SJCRH30 (cell line): ENCODE results near the gene OR52B4. TPM values are rescaled to one million over a fixed set of nuclear protein-coding genes. Genes with fewer than 3 reads are reported as not detected.
"Not testable (repeated sequence)": the region's sequence is repeated elsewhere in the genome, so short reads cannot be mapped to it uniquely, and the experiment has no call there.

Experiments used
- DNase-seq, 2 experiments: peaks; one replicate each; pipeline ENCODE4 v3.0.0-alpha.2; 2015 to 2020
- H3K27ac ChIP-seq: fragments of 250-450 bp; sonication (Bioruptor Pico); 2 replicates; pipeline ENCODE4 v1.5.1; 2020; ENCODE audit warnings: mild to moderate bottlenecking, moderate library complexity
- H3K27me3 ChIP-seq: fragments of 250-450 bp; sonication (Bioruptor Pico); 2 replicates; pipeline ENCODE4 v1.5.1; 2020; ENCODE audit warnings: mild to moderate bottlenecking, moderate library complexity
- H3K36me3 ChIP-seq: fragments of 250-450 bp; sonication (Bioruptor Pico); 2 replicates; pipeline ENCODE4 v1.5.1; 2020; ENCODE audit warnings: mild to moderate bottlenecking, moderate library complexity
- H3K4me1 ChIP-seq: fragments of 250-450 bp; sonication (Bioruptor Pico); 2 replicates; pipeline ENCODE4 v1.5.1; 2020; ENCODE audit warnings: mild to moderate bottlenecking, moderate library complexity
- H3K4me3 ChIP-seq: fragments of 250-450 bp; sonication (Bioruptor Pico); 2 replicates; pipeline ENCODE4 v1.5.1; 2020; ENCODE audit warnings: mild to moderate bottlenecking, moderate library complexity
- H3K9me3 ChIP-seq: fragments of 250-450 bp; sonication (Bioruptor Pico); replicated peaks from 2 replicates; pipeline ENCODE4 v1.5.1; 2020; ENCODE audit warnings: mild to moderate bottlenecking, moderate library complexity
- total RNA-seq: library from RNA; depleted of rRNA; stranded (reverse); fragments of >200 nt; shearing (Covaris generic); gene quantifications from 2 replicates; pipeline ENCODE4 v1.2.3, GENCODE V29; 2014; rRNA removed

The OR52B4 gene
- not detected in 2 replicates for total RNA-seq

DNA sequence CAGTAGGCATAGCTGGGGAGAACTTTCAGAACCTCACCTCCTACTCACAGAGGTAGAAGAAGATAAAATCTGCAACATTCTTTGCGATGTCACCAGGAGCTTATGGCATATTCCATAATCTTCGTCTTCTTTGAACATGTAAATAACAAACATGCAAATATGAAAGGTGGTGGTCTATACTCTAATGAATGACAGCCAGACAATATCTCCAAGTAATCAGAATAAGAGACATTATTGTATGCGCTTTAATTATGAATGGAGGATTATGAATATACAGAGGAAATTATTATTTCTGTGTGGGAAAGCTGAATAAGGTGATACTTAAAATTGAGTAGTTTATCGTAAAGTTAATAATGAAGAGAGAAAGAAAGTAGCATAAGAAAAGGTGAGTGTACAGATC, at the start of gene OR52B4:
TSS of gene OR52B4 (minus strand) at position 101 of the 400 bp plus-strand sequence. CDS start at position 10, 91 bp downstream.
- Histone ChIP-seq H3K27me3 (no peaks in the 10 kb centered on the region), H3K4me3 (no peak within 1 kb of the TSS), H3K36me3 (no peaks in the 10 kb centered on the region), H3K9me3 (no peaks in the 10 kb centered on the region), H3K27ac (no peak within 1 kb of the TSS), H3K4me1 (no peaks in the 10 kb centered on the region)
- DNase-seq, result no peak

DNA sequence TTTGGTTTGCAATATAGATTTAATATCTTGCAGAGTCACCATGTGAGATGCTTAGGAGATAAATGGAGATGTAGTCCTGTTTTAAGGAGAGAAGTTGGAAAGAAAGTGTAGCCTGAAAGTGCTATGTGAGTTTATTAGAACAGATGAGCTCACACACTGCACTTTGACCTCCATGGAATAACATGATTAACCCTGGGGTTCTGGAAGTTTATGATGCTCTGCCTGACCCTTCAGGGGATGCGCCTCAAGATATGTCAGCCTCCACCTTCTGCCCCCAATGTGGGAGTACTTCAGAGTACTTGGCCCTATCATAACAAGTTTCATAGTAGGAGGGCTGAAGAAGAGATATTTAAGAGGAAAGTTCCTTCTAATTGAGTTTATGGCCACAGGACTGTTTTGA, 48.6 kb upstream of the OR52B4 start:
- Histone ChIP-seq H3K9me3 (no peaks in the 10 kb centered on the region), H3K4me3 (no peak overlapping the region)
- DNase-seq, result no peak

DNA sequence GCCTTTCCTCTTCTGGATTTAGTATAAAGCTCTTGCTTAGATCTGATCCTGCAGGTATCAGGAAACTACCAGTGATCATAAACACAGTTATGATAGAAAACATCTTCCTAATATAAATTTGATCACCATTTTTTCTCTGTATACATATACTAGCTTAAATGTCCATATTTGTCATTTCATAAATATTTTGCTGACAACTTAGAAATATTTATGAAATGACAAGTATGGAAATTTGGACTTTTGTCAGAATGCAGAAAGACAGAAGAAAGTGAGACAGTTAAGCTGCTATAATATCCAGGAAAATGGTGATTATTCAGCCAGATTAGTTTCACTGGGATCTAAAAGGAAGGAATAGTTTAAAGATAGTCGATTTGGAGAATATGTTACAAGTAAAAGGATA, 48.1 kb upstream of the OR52B4 start:
- no peaks in the 10 kb centered on the region; the same call in 1 of the 2 replicates for H3K27me3 ChIP-seq
- H3K4me3 ChIP-seq, result no peak overlapping the region
- H3K27ac ChIP-seq, result no peak overlapping the region
- no peaks in the 10 kb centered on the region for H3K9me3 ChIP-seq
- no peaks in the 10 kb centered on the region for H3K4me1 ChIP-seq
- H3K36me3 ChIP-seq, result no peaks in the 10 kb centered on the region
- DNase-seq, result no peak

More for the DNA sequence above, 48.6 kb upstream of the OR52B4 start:
- Histone ChIP-seq H3K27me3 (no peaks in the 10 kb centered on the region; the same call in 1 of the 2 replicates), H3K27ac (no peak overlapping the region), H3K36me3 (no peaks in the 10 kb centered on the region), H3K4me1 (no peaks in the 10 kb centered on the region)

DNA sequence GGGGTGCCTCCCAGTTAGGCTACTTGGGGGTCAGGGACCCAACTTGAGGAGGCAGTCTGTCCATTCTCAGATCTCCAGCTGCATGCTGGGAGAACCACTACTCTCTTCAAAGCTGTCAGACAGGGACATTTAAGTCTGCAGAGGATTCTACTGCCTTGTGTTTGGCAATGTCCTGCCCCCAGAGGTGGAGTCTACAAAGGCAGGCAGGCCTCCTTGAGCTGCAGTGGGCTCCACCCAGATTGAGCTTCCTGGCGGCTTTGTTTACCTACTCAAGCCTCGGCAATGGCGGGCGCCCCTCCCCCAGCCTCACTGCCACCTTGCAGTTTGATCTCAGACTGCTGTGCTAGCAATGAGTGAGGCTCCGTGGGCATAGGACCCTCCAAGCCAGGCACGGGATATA, 38.0 kb upstream of the OR52B4 start:
- H3K36me3 ChIP-seq, H3K27ac ChIP-seq, DNase-seq, H3K9me3 ChIP-seq, H3K27me3 ChIP-seq, H3K4me3 ChIP-seq, H3K4me1 ChIP-seq: not testable (repeated sequence)

DNA sequence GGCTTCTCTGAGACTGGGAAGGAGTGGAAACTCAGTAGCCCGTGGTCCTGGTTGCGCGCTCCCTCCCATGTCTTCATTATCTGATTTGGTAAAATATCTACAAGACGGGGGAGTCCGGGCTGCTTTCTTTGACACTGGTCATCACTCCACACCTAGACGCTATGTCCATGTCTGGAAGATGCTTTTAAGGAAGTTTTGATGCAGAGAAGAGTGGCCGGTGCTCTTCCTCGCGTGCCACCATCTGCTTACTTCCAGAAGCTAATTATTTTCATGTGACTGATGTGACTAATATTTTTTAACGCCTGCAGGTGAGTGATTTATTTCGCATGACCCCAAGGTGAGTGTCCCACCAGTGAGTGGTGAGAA, 25.7 kb upstream of the OR52B4 start:
- no peak overlapping the region for H3K27ac ChIP-seq
- no peak for DNase-seq

DNA sequence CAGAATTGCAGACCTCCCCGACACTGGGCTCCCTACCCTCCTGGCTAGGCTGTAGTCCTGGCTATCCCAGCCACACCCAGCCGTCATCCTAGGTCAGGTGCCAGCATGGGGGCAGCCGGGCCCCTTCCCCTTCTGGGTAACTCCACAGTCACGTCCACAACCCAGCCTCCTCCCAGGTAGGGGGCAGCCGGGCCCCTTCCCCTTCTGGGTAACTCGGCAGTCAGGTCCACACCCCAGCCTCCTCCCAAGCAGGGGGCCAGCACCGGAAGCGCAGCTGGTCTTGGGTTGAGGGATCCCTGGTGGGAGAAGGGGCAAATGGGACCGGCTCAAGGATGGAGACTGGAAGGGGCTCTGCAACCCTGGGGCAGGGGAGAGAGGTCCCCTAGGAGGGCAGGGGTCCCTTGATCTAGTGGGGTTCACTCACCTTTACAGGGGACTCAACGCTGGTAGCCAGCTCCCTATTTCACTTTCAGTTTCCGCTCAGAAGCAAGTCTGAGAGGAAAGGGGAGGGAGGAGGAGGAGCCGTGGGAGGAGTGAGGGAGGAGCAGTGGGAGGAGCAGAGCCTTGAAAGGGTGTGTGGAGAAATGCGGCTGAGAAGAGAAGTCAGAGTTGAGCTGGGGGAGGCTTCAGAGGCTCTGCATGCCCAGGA, 25.1 kb upstream of the OR52B4 start, which contains the start of gene TRIM21:
TSS of gene TRIM21 (minus strand) at position 494 of the 649 bp plus-strand sequence. CDS start 3,293 bp downstream, outside the sequence.
- peak within 1 kb of the TSS; percentile 33 for H3K27ac ChIP-seq
- peak; percentile 74 to 84 for DNase-seq

More for the DNA sequence above, 25.7 kb upstream of the OR52B4 start:
- H3K4me1 ChIP-seq, result peaks cover under 1% of the 10 kb centered on the region; the same call in 1 of the 2 replicates
- no peaks in the 10 kb centered on the region for H3K27me3 ChIP-seq
- no peaks in the 10 kb centered on the region for H3K9me3 ChIP-seq
- H3K36me3 ChIP-seq, result no peaks in the 10 kb centered on the region
- H3K4me3 ChIP-seq, result peak overlapping the region; percentile 70

DNA sequence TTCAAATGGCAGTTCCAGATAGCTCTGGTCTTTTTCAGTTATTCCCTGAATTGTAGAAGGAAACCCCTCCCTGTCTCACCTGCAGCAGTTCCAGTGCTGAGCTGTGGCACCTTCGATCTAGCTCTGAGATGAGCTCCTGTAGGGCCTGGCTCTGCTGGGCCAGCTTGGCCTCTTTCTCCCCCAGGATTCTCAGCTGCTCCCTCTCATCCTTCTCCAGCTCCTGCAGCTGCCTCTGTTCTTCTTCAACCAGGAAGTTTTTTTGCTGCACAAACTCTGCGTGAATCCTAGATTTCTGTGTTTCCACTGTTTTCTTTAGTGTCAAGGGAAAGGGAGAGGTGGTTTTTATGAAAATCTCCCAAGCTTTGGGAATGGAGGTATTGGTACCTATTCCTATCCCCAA, 20.0 kb upstream of the OR52B4 start:
- no peaks in the 10 kb centered on the region; the same call in 1 of the 2 replicates for H3K36me3 ChIP-seq
- peak; percentile 63 to 79 for DNase-seq

More for the DNA sequence above, 25.1 kb upstream of the OR52B4 start, which contains the start of gene TRIM21:
- Histone ChIP-seq H3K4me3 (peak within 1 kb of the TSS; percentile 70), H3K27me3 (no peaks in the 10 kb centered on the region), H3K9me3 (no peaks in the 10 kb centered on the region), H3K4me1 (peaks cover 6% of the 10 kb centered on the region), H3K36me3 (no peaks in the 10 kb centered on the region)

DNA sequence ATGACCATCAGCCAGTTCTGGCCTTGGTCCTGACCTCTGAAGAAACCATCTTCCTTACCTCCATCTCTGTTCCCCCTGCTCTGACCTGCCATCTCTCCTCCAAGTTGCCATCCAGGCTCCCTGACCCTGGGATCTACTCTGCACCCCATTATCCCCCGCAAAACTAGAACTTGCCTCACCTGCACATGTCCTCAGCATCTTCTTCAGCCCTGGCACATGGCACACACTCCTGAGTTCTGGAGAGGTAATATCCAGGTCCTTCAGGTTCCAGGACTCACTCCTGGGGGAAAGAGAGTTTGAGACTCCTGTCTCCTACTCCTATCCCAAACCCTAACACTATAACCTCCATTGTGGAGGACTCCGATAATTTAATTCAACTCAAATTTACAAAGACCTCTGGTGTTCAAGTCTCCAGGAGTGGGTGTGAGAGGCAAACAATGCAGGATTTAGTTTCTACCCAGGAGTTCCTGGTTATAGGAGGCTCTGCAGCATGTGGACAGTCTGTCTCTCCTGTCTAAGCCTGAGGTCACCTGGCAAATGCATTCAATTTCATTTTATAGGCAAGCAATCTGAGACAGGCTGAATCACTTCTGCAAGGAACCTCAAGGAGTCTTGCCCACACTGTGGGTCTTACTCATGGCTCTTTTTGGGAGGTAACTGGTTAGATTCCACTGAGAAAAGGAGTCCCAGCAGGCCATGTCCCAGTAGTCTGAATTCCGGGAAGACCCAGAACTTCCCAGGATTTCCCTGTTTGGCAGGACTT, 18.0 kb upstream of the OR52B4 start:
- no peak for DNase-seq
- Histone ChIP-seq H3K4me1 (peaks cover 15% of the 10 kb centered on the region), H3K4me3 (no peak overlapping the region), H3K9me3 (no peaks in the 10 kb centered on the region), H3K27ac (no peak overlapping the region), H3K27me3 (no peaks in the 10 kb centered on the region), H3K36me3 (no peaks in the 10 kb centered on the region; the same call in 1 of the 2 replicates)

More for the DNA sequence above, 20.0 kb upstream of the OR52B4 start:
- Histone ChIP-seq H3K27ac (peak overlapping the region; percentile 75), H3K27me3 (no peaks in the 10 kb centered on the region), H3K4me1 (peaks cover 15% of the 10 kb centered on the region), H3K4me3 (no peak overlapping the region), H3K9me3 (no peaks in the 10 kb centered on the region)

DNA sequence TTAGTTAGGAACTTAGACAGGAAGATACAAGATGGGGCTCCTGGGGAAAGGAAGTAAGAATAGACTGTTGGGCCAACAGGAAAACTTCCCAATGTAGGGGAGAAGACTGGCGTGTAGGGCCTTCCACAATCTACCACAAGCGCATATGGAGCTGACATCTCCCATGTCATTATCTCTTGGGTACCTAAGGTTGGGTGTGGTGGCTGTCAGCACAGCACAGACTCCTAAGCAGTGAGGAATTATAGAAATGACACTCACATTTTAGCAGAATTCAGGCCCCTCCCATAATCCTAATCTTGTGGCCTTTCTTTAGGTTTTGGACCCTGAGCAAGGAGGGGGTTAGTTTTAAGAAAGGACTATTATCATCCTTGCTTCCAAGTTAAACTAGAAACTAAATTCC, 13.7 kb upstream of the OR52B4 start:
- Histone ChIP-seq H3K27ac (no peak overlapping the region), H3K4me3 (no peak overlapping the region), H3K4me1 (no peaks in the 10 kb centered on the region), H3K9me3 (no peaks in the 10 kb centered on the region), H3K27me3 (peaks cover 3% of the 10 kb centered on the region; the same call in 1 of the 2 replicates), H3K36me3 (no peaks in the 10 kb centered on the region)
- no peak for DNase-seq

DNA sequence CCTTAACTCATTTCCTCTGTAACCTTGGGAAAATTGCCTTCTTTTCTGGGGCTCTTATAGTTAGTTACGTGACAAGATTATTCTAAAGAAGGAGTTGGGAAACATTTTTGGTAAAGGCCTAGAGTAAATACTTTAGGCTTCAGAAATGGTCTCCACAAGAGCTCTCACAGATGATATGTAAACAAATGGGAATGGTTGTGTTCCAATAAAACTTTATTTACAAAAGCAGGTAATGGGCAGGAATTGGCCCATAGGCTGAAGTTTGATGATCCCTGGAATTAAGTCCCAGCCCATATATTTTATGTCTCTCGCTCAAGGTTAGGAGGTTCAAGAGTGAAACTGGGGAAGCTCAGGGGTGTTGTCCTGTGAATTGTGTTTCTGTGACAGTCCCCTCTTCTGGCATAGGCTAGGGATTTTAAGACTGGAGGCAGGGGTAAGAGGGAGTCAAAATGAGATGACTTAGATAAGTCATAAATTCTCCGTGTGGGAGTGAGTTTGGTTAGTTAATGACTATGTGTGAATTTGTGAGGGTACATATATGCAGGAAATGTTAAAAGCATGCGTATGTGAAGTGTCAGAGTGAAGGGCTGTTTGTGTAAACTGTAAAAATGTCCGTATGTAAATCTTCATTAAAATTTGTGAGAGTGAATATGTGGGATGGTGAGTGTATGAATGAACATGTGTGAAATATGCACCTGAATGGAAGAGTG, 7.4 kb upstream of the OR52B4 start:
- no peaks in the 10 kb centered on the region for H3K4me1 ChIP-seq
- H3K9me3 ChIP-seq, result no peaks in the 10 kb centered on the region
- H3K36me3 ChIP-seq, result no peaks in the 10 kb centered on the region
- no peak overlapping the region for H3K4me3 ChIP-seq
- no peak for DNase-seq
- no peak overlapping the region for H3K27ac ChIP-seq
- H3K27me3 ChIP-seq, result peaks cover 16% of the 10 kb centered on the region; the same call in 1 of the 2 replicates

DNA sequence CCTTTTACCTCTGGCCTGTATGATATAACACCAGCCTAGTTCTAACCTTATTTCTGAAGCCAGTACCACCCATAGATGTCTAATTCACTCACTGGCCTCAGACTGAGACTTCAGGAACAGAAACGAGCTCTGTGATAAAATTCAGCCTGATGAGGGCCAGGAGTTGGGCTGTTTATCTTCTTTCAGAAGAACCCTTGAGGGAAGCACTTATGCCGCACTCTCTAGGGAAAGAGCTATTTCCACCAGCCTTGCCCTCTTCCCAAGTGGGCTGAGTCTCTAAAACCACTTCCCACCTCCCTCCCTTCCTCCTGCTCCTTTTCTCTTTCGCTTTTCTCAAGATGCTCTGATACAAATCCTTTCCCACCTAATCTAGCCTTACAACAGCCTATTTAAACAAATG, 2.0 kb upstream of the OR52B4 start:
- H3K27ac ChIP-seq, result no peak overlapping the region
- no peaks in the 10 kb centered on the region for H3K27me3 ChIP-seq
- no peak for DNase-seq
- H3K4me3 ChIP-seq, result no peak overlapping the region
- H3K9me3 ChIP-seq, result no peaks in the 10 kb centered on the region
- H3K4me1 ChIP-seq, result no peaks in the 10 kb centered on the region
- H3K36me3 ChIP-seq, result no peaks in the 10 kb centered on the region

DNA sequence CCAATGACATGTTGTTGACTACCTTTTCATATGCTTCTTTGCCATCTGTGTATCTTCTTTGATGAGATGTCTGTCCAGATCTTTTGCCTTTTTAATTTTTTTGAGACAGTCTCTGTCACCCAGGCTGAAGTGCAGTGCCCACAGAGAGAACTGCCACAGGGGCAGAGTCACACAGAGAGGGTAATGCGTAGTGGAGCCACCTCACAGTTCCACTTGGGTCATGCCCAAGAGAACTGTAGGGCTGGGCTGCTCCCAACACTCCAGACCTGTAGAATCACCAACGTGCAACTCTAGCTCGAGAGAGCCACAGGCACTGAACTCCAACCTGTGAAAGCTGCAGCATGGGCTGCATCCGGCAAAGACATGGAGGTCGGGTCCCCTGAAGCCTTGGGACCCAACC, 20.0 kb downstream of the OR52B4 start:
- H3K27me3 ChIP-seq, H3K36me3 ChIP-seq, H3K9me3 ChIP-seq, H3K27ac ChIP-seq, H3K4me3 ChIP-seq, H3K4me1 ChIP-seq, DNase-seq: not testable (repeated sequence)

DNA sequence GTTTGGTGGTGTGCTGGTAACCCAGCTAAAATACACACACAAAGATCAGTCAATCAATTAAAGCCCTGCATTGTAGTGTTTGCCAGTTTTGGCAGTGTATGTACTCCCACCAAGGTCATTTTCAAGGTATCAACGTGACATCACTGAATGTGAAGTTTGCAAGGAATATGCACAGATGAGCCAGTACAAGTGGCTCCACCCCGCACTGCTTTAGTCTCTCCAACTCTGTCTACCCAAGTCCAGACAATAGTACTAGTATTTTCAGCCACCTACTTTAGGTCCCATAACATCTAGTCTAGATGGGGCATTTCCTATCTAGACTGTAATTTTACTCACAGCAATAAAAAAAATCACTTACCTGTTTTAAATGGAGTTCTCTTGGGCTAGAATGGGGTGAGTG, 22.8 kb downstream of the OR52B4 start:
- not testable (repeated sequence) for H3K27ac ChIP-seq, H3K9me3 ChIP-seq, H3K27me3 ChIP-seq, H3K36me3 ChIP-seq, DNase-seq, H3K4me3 ChIP-seq, H3K4me1 ChIP-seq

DNA sequence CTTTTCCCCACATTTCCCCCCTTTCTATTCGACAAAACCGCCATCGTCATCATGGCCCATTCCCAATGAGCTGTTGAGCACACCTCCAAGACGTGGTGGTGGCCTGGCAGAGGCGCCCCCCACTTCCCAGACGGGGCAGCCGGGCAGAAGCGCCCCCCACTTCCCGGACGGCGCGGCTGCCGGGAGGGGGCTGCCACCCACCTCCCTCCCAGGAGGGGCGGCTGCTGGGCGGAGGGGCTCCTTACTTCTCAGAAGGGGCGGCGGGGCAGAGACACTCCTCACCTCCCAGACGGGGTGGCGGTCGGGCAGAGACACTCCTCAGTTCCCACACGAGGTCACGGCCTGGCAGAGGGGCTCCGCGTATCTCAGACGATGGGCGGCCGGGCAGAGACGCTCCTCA, 33.8 kb downstream of the OR52B4 start:
- H3K36me3 ChIP-seq, H3K4me3 ChIP-seq, H3K27me3 ChIP-seq: not testable (repeated sequence)

More for the DNA sequence above, 33.8 kb downstream of the OR52B4 start:
- H3K27ac ChIP-seq, H3K4me1 ChIP-seq, H3K9me3 ChIP-seq, DNase-seq: not testable (repeated sequence)
